Measurements from ENCODE around the gene WWC1.

Gene WWC1

DNA sequence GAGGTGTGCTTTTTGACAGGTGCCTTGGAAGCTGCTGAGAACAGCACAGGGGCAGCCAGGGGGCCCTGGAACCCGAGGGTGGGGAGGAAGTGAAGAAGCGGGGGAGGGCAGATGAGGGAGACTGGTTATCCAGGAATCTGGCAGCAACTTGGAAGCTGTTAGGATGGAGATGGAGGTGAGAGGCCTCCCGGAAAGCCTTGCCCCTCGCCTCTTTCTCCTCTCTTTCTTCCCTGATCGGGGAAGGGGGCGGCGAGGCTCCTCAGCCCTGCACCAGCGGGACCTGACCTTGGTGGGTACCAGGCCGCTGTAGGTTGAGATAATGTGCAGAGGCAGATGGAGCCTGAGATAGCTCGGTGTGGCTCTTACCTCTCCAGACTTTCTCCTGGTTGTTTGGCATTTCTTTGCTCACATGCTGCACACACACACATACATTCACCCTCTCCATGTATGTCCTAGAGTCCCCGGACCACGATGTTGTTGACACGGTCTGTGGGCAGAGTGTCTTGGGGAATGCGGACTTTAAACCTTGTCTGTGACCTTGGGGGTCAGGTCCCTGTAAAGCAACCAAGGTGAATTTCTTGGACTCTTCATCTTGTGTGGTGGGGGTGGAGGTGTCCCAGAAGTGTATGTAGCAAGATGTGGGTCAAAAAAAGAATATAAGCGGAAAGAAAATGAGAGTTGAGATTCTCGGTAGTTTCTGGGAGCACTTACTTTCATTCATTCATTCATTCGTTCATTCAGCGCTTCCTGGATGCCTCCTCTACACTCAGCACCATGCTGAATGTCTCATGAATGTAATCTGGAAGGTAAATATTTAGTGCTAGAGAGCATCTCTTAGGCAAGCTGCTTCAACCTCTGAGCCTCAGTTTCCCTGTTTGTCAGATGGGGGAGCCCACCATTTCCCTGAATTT lies 1.6 kb downstream of the WWC1 start:
- Histone ChIP-seq H3K27me3 (ENCODE audit: low read depth) (no peaks in the 10 kb centered on the region), H3K4me1 (peaks cover 12% of the 10 kb centered on the region), H3K4me3 (peak overlapping the region; percentile 59), H3K9me3 (no peaks in the 10 kb centered on the region), H3K36me3 (replicated peaks) (no peaks in the 10 kb centered on the region)
- peak in 1 of 2 experiments; percentile 37 for DNase-seq (ENCODE audit: low spot score in 2 of 2)
- in situ Hi-C loops (cut with MboI; ENCODE audit: low sequenced_read_pairs), result no loop called here

DNA sequence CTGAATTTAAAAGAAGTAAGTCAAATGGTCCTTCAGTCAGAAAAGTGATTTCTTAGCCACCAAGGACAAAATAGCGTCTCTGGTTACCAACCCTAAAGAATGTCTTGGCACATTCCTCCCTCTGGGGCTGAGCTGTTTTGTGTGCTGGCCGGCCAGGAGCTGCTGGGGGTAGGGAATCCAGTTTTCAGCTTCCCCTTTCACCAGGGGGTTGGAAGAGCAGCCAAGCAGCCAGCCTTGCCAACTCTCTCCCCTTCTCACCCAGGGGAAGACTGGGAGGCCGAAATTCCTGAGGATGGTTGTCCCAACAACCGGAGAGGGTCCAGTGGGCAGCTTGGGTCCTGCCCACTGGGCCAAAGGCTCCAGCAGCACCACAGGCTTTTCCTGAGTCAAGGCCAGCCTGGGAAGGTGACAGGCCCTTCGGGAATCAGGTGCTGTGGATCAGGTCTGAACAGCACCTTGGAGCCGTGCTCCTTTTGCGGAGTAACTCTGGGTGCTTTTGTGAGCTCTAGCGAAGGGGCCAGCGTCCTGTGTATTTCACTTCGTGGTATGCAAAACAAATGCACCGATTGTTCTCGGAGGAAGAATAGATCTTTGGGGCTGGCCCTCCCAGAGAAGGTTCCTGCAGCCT lies 4.2 kb downstream of the WWC1 start:
- in situ Hi-C loops (cut with MboI; ENCODE audit: low sequenced_read_pairs), result no loop called here
- Histone ChIP-seq H3K9me3 (no peaks in the 10 kb centered on the region), H3K36me3 (replicated peaks) (no peaks in the 10 kb centered on the region), H3K4me1 (peaks cover 12% of the 10 kb centered on the region), H3K4me3 (no peak overlapping the region), H3K27me3 (ENCODE audit: low read depth) (no peaks in the 10 kb centered on the region)
- DNase-seq (ENCODE audit: low spot score in 2 of 2), result peak in 1 of 2 experiments; percentile 56

- no peak overlapping the region for H3K4me3 ChIP-seq
- in situ Hi-C loops (cut with MboI; ENCODE audit: low sequenced_read_pairs), result no loop called here
- H3K36me3 ChIP-seq (replicated peaks), result no peaks in the 10 kb centered on the region
- no peaks in the 10 kb centered on the region for H3K27me3 ChIP-seq (ENCODE audit: low read depth)
- H3K4me1 ChIP-seq, result peaks cover 8% of the 10 kb centered on the region
- H3K9me3 ChIP-seq, result no peaks in the 10 kb centered on the region
- no peak for DNase-seq (ENCODE audit: low spot score in 2 of 2)
Measured at GRCh38 chr5:168296682-168297081, 5.2 kb downstream of the WWC1 start.

DNA sequence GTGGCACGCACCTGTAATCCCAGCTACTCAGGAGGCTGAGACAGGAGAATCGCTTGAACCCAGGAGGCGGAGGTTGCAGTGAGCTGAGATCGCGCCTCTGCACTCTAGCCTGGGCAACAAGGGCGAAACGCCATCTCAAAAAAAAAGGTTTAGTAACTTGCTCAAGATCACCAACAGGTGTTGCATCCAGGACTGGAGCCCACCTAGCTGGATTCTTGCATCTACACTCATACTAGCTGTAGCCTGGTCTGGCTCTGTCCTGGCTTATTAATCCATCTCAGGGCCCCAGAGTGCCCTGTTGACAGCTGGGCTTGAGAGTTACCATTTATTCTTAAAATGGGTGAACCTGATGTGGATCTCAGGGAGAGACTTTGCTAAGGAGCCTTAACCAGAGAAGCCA lies 7.5 kb downstream of the WWC1 start:
- in situ Hi-C loops (cut with MboI; ENCODE audit: low sequenced_read_pairs), result no loop called here
- no peaks in the 10 kb centered on the region for H3K27me3 ChIP-seq (ENCODE audit: low read depth)
- H3K4me1 ChIP-seq, result peaks cover 2% of the 10 kb centered on the region; the same call in 1 of the 2 replicates
- H3K4me3 ChIP-seq, result no peak overlapping the region
- H3K9me3 ChIP-seq, result no peaks in the 10 kb centered on the region
- no peak for DNase-seq (ENCODE audit: low spot score in 2 of 2)
- no peaks in the 10 kb centered on the region for H3K36me3 ChIP-seq (replicated peaks)

GRCh38 chr5:168299372-168299771 lies 7.9 kb downstream of the WWC1 start:
- in situ Hi-C loops (cut with MboI; ENCODE audit: low sequenced_read_pairs), result no loop called here
- no peak for DNase-seq (ENCODE audit: low spot score in 2 of 2)
- peaks cover 2% of the 10 kb centered on the region; the same call in 1 of the 2 replicates for H3K4me1 ChIP-seq
- H3K4me3 ChIP-seq, result no peak overlapping the region
- H3K27me3 ChIP-seq (ENCODE audit: low read depth), result no peaks in the 10 kb centered on the region
- H3K36me3 ChIP-seq (replicated peaks), result no peaks in the 10 kb centered on the region
- H3K9me3 ChIP-seq, result no peaks in the 10 kb centered on the region

GRCh38 chr5:168300326-168301182 lies 9.1 kb downstream of the WWC1 start:
- no peak for DNase-seq (ENCODE audit: low spot score in 2 of 2)
- Histone ChIP-seq H3K4me1 (peaks cover 2% of the 10 kb centered on the region; the same call in 1 of the 2 replicates), H3K9me3 (no peaks in the 10 kb centered on the region), H3K27me3 (ENCODE audit: low read depth) (no peaks in the 10 kb centered on the region), H3K36me3 (replicated peaks) (no peaks in the 10 kb centered on the region), H3K4me3 (no peak overlapping the region)
- in situ Hi-C loops (cut with MboI; ENCODE audit: low sequenced_read_pairs), result no loop called here

DNA sequence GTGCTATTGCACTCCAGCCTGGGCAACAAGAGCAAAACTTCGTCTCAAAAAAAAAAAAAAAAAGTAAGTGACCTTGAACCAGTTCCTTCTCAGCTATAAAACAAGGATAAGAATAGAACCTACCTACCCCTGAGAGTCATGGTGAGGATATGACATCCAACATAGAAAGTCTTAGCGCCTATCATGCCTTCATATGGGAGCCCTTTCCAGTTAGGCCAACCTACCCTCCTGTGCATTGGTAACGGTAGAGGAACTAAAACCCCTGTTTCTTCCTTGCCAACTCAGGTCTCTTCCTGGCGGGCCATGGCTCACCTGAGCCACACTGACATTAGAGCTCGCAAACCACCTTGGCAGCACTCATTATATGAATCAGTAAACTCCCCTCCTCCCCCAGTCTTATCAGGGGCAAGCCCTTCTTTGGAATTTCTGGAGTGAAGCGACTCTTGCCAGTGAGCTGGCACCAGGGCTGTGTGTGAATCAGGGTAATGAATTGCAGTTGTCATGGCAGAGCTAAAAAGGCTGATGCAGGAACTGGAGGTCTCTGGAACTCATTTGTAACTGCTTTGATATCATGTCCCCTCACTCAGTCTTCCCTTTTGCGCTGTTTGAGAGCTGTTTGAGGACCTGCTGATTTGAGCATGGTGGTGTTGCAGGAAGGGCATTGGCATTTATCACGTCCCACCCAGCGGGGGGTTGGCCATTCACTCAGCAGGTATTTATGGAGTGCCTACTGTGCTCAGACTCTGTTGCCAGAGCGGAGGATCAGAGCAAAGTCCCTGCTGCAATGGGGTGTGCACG lies 10.3 kb downstream of the WWC1 start:
- no peaks in the 10 kb centered on the region for H3K36me3 ChIP-seq (replicated peaks)
- H3K27me3 ChIP-seq (ENCODE audit: low read depth), result no peaks in the 10 kb centered on the region
- H3K4me3 ChIP-seq, result no peak overlapping the region
- H3K9me3 ChIP-seq, result no peaks in the 10 kb centered on the region
- H3K4me1 ChIP-seq, result no peaks in the 10 kb centered on the region
- no peak for DNase-seq (ENCODE audit: low spot score in 2 of 2)
- in situ Hi-C loops (cut with MboI; ENCODE audit: low sequenced_read_pairs), result no loop called here

DNA sequence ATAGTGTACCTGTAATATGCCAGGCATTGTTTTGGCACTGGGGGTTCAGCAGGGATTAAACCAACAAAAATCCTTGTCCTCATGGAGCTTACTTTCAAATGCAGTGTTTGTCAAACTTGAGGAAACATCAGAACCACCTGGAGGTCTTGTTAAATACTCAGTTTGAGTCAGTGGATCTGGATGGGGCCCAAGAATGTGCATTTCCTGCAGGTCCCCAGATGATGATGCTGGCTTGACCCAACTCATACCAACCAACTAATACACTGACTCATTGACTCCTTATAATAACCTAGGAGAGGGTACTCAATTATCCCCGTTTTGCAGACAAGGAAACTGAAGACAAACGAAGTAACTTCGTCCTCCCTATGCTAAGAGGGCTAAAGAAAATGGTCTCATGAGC lies 11.3 kb downstream of the WWC1 start:
- no peaks in the 10 kb centered on the region for H3K4me1 ChIP-seq
- in situ Hi-C loops (cut with MboI; ENCODE audit: low sequenced_read_pairs), result no loop called here
- no peaks in the 10 kb centered on the region for H3K27me3 ChIP-seq (ENCODE audit: low read depth)
- no peak overlapping the region for H3K4me3 ChIP-seq
- H3K36me3 ChIP-seq (replicated peaks), result no peaks in the 10 kb centered on the region
- no peaks in the 10 kb centered on the region for H3K9me3 ChIP-seq
- no peak for DNase-seq (ENCODE audit: low spot score in 2 of 2)

DNA sequence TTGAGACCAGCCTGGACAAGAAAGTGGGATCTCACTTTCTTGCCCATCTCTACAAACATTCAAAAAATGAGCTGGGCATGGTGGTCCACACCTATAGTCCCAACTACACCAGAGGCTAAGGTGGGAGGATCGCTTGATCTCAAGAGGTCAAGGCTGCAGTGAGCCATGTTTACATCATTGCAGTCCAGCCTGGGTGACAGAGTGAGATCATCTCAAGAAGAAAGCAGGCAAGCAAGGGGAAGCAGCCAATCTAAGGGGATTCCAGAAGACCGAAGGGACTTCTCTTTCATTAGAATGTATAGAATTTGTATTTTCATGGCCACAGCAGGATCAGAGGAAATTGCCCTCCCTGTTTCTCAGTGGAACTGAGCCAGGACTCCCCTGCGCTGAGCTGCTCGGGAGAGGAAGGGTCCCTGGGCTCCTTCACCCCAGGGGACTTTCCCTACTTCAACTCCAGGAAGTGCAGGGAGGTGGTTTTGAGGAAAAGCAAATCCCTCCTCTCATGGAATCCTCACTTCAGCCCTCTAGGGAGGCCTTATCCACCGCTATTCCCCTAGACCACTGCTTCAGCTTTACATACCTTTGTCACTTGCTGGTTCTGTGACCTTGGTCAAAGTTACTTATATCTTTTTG lies 12.1 kb downstream of the WWC1 start:
- no peaks in the 10 kb centered on the region for H3K4me1 ChIP-seq
- no peaks in the 10 kb centered on the region for H3K27me3 ChIP-seq (ENCODE audit: low read depth)
- H3K36me3 ChIP-seq (replicated peaks), result no peaks in the 10 kb centered on the region
- in situ Hi-C loops (cut with MboI; ENCODE audit: low sequenced_read_pairs), result no loop called here
- H3K4me3 ChIP-seq, result no peak overlapping the region
- no peaks in the 10 kb centered on the region for H3K9me3 ChIP-seq
- no peak for DNase-seq (ENCODE audit: low spot score in 2 of 2)

DNA sequence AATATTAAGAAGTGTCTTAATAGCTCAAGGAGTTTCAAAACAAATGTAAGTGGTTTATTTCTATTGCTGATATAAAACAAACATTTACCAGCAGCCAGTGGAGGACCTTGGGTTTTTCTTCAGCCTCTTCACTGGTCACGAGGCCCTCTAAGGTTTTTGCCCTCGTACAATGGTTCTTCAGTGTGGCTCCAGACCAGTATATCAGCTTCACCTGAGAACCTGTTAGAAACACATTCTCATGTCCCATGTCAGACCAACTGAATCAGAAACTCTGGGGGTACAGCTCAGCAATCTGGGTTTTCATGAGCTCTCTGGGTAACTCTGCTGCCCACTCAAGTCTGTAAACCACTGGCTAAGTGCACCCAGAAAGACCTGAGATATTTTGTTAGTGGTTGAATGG lies 12.9 kb downstream of the WWC1 start:
- no peaks in the 10 kb centered on the region for H3K36me3 ChIP-seq (replicated peaks)
- no peak for DNase-seq (ENCODE audit: low spot score in 2 of 2)
- in situ Hi-C loops (cut with MboI; ENCODE audit: low sequenced_read_pairs), result no loop called here
- H3K27me3 ChIP-seq (ENCODE audit: low read depth), result no peaks in the 10 kb centered on the region
- H3K9me3 ChIP-seq, result no peaks in the 10 kb centered on the region
- H3K4me1 ChIP-seq, result no peaks in the 10 kb centered on the region
- no peak overlapping the region for H3K4me3 ChIP-seq

- in situ Hi-C loops (cut with MboI; ENCODE audit: low sequenced_read_pairs), result no loop called here
Measured at GRCh38 chr5:168305281-168305680, 13.8 kb downstream of the WWC1 start.

GRCh38 chr5:168307022-168307421 lies 15.6 kb downstream of the WWC1 start:
- Histone ChIP-seq H3K9me3 (no peaks in the 10 kb centered on the region), H3K27me3 (ENCODE audit: low read depth) (no peaks in the 10 kb centered on the region), H3K4me3 (no peak overlapping the region), H3K36me3 (replicated peaks) (no peaks in the 10 kb centered on the region), H3K4me1 (no peaks in the 10 kb centered on the region)
- no peak for DNase-seq (ENCODE audit: low spot score in 2 of 2)
- in situ Hi-C loops (cut with MboI; ENCODE audit: low sequenced_read_pairs), result no loop called here

More at GRCh38 chr5:168305281-168305680, 13.8 kb downstream of the WWC1 start:
- no peak for DNase-seq (ENCODE audit: low spot score in 2 of 2)
- Histone ChIP-seq H3K36me3 (replicated peaks) (no peaks in the 10 kb centered on the region), H3K4me3 (no peak overlapping the region), H3K9me3 (no peaks in the 10 kb centered on the region), H3K4me1 (no peaks in the 10 kb centered on the region), H3K27me3 (ENCODE audit: low read depth) (no peaks in the 10 kb centered on the region)
